SK-N-MC (cell line): Measurements from ENCODE around the gene EVC2.

Experiments used
- EZH2 ChIP-seq: fragments of 200-600 bp; sonication (generic); IDR thresholded peaks from one replicate; pipeline ENCODE4 v1.6.1; 2017; ENCODE audit warnings: antibody characterized with exemption
- FOXP2 ChIP-seq: optimal IDR thresholded peaks from 2 replicates; pipeline ENCODE3; 2011; ENCODE audit warnings: mild to moderate bottlenecking, moderate library complexity; ENCODE audit not compliant: insufficient read depth; ENCODE audit errors: extremely low read length, control extremely low read depth
- POLR2AphosphoS5 ChIP-seq: IDR thresholded peaks from 2 replicates; pipeline ENCODE4 v1.6.1; 2012; ENCODE audit warnings: mild to moderate bottlenecking, low read depth, low read length, borderline replicate concordance

GRCh38 chr4:5691491-5692132 is 16.7 kb downstream of the EVC2 start:
- TF ChIP-seq POLR2AphosphoS5 (no peak), EZH2 (no peak), FOXP2 (no peak)
